NCI-H1105 treated with DMSO at 0.1 percent for 48 hours (cell line): ENCODE data around the gene ADM2.
"Not testable (repeated sequence)": the region's sequence is repeated elsewhere in the genome, so short reads cannot be mapped to it uniquely, and the experiment has no call there.

Experiments
- DNase-seq: peaks from one replicate; lab custom pipeline; 2025; lab: John Stamatoyannopoulos, UW

The ADM2 gene

DNA sequence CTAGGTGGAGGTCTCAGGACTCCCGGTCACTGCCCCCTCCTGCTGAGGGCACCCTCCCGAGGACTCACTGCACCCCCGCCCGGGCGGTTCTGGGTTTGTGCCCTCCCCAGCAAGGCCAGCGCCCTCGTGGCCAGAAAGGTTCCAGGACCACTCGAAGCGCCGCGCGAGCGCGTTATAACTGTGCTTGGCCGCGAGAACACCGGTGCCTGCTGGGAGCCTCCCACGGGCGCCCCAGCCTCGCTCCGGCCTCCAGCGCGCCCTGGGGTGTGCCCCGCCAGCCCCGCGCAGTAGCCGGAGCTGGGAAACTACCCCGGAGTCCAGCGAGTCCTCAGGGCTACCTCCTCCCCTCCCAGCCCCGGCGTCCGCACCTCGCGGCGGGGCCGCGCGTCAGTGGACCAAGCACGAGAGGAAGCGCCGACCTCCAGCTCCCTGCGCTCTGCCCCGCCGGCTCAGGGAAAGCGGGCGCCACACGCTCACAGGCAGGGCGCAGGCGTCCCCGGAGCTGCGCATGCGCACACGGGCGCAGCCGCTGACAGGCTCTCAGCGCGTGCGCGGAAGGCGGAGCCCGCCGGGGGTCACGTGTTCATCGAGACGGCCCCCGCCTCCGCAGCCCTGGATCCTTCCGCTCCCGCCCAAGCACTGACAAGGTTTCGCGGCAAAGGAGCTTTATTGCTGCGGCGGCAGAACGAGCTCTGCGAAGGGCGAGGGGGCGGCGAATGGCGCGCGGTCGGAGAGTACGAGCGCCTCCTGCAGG is 43.9 kb downstream of the ADM2 start, which contains the start of gene SCO2:
Gene SCO2, minus strand, starts transcription at position 495 of the 754 bp plus-strand sequence. CDS start 1,187 bp downstream, outside the sequence.
- peak; percentile 92 for DNase-seq

DNA sequence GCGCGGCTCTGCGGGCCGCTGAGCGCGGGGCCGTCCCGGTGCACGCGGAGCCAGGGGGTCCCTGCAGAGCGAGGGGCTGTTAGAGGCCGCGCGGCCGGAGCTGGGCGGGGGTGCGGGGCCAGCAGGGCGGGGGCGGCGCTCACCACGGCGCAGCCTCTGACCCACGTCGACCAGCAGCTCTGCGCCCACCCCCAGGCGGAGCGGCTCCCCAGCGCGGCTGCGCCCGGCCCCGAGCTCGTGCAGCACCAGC is 44.4 kb downstream of the ADM2 start:
- DNase-seq: no peak

DNA sequence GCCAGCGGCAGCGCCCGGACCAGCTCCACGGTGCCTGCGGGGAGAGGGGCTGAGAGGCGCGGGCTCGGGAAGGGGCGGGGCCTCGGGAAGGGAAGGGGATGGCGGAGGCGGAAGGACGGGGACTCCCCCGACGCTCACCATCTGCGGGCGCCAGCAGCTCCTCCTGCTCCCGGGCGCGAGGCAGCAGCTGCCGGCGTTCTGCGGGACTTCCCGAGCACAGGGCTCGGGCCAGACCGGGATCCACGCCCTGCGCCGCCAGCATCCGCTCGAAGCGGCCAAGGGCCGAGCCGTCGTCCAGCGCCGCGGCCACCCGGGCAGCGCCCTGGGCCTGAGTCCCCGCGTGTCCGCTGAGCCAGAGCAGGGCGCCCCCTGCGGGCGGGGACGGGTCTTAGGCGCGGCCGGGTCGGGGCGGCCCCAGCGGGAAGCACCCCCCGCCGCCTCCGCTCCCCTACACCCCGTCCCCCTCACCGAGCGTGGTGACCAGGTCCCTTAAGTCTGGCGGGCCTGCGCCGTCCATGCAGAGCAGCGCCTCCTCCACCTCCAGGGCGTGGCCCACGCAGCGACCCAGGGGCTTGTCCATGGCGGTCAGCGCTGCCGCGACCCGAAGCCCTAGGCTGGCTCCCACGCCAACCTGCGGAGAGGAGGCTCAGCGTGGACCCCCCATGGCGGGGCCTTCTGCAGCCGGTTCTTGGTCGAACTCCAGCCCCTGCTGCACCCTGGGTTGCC is 44.9 kb downstream of the ADM2 start:
- DNase-seq: peak; percentile 62

DNA sequence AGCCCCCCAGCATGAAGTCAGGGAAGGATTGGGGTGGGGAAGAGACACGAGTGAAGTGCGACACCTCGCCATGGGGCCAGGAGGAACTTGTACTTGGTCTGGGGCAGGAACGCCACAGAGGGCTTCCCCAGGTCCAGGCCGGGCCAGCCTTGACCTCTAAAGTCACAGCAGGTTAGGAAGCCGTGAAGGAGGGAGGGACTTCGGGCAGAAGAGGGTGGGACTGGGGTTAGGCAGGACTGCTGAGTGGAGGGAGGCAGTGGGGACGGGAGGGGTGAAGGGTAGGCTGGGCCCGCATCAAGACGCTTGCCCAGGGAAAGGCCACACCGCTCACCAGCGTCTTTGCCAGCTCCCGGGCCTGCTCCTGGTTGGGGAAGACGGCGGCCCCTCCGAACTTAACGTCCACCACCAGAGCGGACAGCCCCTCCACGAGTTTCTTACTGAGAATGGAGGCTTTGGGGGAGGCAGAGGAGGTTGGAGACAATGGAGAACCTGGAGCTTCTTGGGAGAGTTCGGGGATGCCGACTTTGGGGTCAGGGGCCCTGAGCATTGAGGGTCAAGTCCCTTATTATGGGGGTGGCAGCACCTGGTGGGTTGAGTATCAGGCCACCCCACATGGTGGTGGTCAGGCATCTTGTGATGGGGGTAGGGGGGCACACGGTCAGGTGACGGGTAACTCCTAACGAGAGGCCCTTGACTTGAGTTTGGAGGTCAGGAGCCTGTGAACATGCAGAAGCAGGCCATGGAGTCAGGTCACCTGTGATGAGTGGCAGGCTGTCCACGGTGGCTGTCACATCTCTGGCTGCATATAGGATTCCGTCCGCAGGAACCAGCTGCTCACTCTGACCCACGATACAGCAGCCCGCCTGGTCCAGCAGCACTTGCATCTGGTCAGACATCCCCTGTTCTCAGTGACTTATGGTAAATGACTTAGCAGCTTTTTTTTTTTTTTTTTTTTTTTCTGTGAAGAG is 45.8 kb downstream of the ADM2 start:
- DNase-seq: no peak

DNA sequence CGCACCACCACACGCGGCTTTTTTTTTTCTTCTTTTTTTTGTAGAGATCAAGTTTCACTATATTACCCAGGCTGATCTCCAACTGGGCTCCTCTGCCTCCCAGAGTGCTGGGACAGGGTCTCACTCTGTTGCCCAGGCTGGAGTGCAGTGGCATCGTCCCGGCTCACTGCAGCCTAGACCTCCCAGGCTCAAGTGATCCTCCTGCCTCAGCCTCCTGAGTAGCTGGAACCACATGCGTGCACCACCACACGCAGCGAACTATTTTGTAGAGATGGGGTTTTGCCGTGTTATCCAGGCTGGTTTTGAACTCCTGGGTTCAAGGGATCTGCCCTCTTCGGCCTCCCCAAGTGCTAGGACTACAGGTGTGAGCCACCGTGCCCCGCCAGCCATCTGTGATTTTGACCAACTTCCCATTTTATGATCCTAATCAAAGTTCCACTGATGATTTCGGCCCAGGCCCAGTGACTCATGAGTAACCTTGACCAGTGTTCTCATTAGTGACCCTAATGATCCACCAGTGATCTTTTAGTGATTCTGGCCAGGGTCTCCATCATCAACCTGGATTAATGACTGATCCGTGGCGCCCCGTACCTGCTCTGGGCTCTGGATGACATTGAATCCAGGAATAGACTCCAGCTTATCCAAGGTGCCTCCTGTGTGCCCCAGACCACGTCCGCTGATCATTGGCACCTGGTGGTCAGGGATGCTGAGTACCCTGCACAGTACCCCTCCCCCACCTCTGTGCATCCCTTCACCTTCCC is 46.8 kb downstream of the ADM2 start:
- DNase-seq: no peak

DNA sequence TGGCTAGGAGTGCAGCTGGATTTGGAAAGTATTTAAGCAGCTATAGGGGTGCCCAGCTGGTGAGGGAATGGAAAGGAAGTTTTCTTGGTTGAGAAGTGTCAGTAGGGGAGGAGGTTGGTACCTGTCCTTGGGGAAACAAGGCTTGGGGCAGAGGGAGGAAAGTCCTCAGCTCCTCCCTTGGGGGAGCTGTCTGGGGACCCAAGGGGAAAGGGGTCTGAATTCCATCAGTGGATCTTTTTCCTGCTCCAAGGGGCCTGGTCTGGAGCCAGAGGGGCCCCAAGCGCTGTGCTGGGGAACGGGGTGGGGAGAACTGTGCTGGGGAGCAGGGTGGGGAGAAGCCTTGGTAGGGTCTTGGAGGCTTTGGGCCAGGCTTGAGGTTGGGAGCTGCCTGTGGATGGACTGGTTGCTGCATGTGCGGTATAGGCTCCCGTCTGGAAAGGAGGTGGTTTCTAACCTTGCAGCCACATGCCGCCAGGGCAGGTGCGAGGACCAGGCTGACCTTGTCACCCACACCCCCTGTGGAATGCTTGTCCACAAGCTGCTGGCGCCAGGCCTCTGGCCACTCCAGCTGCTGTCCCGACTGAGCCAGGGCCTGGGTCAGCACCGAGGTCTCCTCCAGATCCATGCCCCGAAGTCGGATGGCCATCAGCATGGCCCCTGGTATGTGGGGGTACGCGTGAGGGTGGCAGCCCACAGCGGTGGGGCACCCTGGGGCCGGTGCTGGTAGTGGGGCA is 47.5 kb downstream of the ADM2 start:
- no peak for DNase-seq

DNA sequence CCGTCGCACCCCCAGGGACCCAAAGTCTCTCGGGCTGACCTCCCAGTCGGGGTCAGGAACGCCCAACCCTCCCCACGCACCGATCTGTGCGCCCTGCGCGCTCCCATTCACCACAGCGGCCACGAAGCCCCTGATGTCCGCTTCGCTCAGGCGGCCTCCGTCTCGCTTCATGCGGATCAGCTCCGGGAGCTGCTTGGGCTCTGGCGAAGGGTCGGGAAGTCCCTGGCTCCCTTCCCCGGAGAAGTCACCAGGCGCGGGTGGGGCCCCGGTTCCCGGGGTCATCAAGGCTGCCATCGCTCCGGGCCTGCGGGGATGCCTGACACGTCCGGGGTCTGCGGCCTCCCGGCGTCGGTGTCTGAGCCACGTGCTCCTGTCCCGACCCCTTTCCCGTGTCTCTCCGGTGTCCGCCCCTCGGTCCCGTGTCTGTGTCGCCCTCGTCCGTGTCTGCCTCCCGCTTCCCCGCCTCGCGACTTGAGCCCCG is 48.1 kb downstream of the ADM2 start:
- no peak for DNase-seq

DNA sequence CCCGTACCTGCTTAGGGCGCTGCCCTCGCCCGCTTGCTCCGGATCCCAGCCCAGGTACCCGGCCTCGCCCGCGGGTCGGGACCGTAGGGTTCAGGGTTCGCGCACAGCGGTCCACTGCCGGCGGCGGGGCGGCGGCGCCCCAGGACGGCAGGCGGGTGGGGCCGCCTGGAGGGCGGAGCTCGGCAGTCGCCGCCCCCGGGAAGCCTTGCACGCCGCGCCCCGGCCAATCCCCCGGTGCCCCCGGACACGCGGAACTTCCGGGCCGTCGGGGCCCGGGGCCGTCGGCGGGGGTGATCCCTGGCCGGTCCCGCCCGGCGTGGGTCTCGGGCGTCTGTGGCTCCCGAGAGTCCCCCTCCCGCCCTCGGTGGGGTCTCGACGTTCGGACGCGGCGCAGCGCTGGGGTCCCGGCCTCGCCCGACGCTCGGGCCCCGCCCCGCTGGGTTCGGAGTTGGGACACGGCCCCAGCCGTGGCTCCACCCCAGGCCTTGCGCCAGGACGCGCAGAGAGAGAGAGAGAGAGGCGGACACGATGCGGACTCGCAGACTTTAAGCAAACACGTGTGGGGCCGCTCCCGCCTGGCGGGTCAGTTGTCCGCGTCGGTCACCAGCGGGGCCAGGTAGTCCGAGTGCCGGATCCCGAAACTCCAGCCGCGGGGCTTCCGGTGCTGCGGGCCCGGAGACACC is 48.7 kb downstream of the ADM2 start, which contains the start of gene TYMP:
Gene TYMP, minus strand, starts transcription at position 116 of the 683 bp plus-strand sequence. CDS start 303 bp downstream, outside the sequence.
- DNase-seq: no peak

DNA sequence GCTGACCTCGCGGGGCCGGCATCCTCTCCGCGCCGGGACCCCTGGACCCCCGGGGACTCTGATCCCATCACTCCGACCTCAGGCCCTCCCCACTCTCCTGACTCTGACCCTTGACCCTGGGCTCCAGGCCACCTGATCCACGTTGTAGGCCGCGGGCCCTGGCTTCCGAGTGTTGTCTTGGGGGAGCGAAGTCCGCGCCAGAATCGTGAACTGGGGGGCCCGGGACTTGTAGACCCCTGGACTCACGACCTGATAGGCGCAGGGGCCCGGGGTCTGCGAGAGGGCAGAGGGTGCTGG is 49.2 kb downstream of the ADM2 start:
- no peak for DNase-seq

DNA sequence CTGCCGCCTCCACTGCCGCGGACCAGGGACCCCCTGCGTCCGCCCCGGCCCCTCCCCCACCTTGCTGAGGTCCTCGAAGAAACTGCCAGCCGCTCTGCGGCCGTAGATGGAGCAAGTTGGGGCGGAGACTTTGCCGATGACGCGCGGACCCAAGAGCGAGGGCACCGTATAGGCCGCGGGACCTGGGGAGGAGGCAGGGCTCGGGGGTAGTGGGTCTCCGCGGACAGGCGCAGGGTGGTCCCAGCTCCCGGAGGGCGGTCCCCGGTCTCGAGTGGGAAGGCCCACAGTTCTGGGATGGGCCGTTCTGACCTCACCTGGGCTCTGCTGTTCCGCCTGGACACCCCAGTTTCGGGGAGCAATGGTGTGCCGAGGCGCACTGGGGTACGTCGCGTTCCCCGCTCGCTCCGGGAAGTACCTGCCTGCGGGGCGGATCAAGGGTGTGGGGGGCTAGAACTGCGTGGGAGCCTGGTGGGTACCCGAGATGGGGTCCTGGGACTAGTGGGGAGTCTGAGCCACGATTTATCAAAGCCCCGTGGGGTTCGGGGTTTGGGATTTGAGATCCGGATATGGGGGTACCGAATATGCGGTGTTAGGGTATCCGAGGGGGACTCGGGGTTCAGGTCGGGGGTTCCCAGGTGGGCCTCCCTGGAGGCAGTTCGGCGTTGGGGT is 49.7 kb downstream of the ADM2 start:
- peak; percentile 53 for DNase-seq

DNA sequence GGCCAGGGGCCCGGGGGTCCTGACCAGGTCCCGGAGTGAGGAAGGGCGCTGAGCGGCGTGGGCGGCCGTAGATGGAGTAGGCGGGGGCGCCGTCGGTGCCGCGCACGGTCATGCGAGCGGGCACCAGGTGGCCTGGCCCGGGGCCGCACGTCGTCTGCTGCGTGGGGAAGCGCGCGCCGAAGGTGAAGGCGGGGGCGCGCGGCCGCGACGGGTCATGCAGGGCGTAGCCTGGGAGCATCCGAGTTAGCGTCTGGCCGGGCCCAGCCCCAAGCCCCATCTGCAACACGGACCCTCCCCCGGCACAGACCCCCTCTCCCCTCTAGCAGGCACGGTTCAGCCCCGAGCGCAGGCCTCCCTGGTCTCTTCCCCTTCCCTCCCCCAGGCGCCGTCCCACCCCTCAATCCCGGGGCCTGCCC is 50.2 kb downstream of the ADM2 start:
- peak; percentile 34 for DNase-seq

DNA sequence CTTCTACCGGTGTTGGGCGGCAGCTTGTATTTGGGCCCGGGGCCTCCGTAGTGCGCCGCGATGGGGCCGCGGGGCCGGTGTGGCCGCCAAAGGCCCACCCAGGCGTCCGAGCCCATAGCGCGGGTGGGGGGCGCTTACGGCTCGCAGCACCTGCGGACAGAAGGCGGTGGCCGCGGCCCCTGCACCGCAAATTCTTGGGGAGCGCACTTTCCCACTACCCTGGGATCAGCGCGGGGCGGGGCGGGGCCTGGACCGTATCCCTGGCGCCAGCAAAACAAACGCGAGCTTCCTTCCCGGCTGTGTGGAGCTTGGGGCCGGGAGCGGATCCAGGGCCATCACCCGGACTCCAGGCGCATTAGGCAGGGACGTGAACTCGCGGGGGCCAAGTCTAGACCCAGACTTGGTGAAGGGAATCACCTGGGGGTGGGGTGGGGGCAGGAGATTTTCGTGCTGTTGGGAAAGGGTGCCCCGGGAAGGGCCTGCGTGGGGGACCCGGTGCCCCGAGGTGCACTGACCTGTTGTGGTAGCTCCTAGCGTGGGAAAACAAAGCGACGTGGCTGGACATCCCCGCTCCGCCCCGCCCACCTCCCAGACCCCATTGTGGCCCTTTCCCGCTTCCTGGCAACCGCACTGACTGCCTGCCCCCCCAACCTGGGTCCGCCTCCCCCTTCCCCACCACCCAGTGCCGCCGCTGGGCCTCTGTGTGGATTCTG is 50.8 kb downstream of the ADM2 start:
- peak; percentile 29 for DNase-seq

DNA sequence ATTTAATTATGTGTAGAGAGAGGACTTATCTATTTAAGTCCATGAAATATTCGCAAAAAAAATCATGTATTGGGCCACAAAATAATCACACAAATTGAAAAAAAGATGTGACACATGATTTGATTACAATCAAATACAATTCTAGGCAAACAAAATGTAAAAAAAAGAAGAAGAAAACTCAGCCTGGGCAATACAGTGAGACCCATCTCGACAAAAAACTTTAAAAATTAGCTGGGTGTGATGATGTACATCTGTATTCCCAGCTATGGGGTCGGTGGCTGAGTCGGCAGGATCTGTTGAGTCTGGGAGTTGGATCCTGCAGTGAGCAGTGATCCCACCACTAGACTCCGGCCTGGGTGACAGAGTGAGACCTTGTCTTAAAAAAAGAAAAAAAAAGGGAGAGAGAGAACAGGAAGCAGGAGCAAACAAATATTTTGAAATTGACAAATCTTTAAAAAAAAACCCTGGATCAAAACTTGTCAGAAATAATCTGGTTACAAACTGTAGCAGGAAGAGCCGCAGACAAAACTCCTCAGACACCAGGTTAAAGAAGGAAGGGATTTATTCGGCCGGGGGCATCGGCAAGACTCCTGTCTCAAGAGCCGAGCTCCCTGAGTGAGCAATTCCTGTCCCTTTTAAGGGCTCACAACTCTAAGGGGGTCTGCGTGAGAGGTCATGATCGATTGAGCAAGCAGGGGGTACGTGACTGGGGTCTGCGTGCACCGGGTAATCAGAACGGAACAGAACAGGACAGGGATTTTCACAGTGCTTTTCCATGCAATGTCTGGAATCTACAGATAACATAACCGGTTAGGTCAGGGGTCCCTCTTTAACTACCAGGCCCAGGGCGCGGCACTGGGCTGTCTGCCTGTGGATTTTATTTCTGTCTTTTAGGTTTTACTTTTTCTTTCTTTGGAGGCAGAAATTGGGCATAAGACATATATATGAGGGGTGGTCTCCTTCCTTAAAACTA is 51.8 kb downstream of the ADM2 start:
- no peak for DNase-seq

DNA sequence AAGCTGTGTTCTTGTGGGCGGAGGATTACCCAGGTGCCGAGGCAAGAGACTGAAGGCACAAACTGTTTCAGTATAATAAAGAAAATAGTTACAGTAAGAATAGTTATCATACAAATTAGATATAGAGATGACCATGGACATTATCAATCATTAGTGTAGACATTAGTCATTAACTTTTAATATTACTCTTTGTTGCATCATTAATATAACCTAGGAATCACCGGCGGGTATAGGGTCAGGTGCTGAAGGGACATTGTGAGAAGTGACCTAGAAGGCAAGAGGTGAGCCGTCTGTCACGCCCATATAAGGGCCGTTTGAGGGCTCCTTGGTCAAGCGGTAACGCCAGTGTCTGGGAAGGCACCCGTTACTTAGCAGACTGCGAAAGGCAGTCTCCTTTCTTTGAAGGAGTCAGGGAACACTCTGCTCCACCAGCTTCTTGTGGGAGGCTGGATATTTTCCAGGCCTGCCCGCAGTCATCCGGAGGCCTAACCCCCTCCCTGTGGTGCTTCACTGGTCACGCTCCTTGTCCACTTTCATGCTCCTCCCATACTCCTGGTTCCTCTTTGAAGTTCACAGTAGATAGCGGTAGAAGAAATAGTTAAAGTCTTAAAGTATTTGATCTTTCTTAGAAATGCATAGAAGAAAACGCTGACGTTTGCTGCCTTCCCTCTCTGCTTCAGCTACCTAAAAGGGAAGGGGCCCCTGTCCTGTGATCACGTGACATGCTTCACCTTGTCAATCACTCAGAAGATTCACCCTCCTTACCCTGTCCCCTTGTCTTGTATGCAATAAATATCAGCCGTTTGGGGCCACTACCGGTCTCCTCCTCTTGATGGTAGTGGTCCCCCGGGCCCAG is 52.7 kb downstream of the ADM2 start:
- DNase-seq: not testable (repeated sequence)

DNA sequence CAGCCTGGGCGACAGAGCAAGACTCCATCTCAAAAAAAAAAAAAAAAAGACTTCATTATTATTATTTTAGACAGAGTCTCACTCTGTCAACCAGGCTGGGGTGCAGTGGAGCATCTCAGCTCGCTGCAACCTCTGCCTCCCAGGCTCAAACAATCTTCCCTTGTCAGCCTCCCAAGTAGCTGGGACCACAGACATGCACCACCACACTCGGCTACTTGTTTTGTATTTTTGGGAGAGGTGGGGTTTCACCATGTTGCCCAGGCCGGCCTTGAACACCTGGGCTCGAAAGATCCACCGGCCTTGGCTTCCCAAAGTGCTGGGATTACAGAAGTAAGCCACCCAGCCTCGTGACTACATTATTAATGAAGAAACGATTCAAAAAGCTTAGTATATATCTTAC is 53.8 kb downstream of the ADM2 start:
- DNase-seq: no peak
